MCF 10A (cell line): ENCODE results near the gene RPTOR. TPM values are rescaled to one million over a fixed set of nuclear protein-coding genes. Genes with fewer than 3 reads are reported as not detected.

Experiments used
- BruUV-seq: library from RNA; stranded (reverse); fragments of 400-500 nt; replicated peaks from 2 replicates; lab custom pipeline; 2021; lab: Mats Ljungman, UMichigan
- CTCF ChIA-PET: fragments of 300-600 bp; sonication (Branson Sonifier 250); formaldehyde crosslinking; extraction: SDS; loops from one replicate; lab custom pipeline; 2021; ENCODE audit warnings: antibody characterized with exemption, inconsistent platforms; lab: Yijun Ruan, JAX
- POLR2A ChIA-PET: fragments of 300-600, 350-650 bp; sonication (Branson Sonifier 250); formaldehyde crosslinking; extraction: SDS; loops from one replicate; lab custom pipeline; 2020; ENCODE audit warnings: antibody characterized with exemption, inconsistent platforms; lab: Yijun Ruan, JAX
- DNase-seq: peaks from one replicate; pipeline ENCODE4 v3.0.0-alpha.2; 2018; ENCODE audit not compliant: unreplicated experiment
- H3K27ac Mint-ChIP-seq: one replicate; pipeline ENCODE4 v1.8.0; 2022; ENCODE audit warnings: mild to moderate bottlenecking, low read depth, mixed read lengths; ENCODE audit not compliant: unreplicated experiment
- H3K27me3 Mint-ChIP-seq: one replicate; pipeline ENCODE4 v1.8.0; 2022; ENCODE audit warnings: mixed read lengths; ENCODE audit not compliant: insufficient read depth, unreplicated experiment
- H3K36me3 Mint-ChIP-seq: one replicate; pipeline ENCODE4 v1.8.0; 2022; ENCODE audit warnings: mild to moderate bottlenecking, moderate library complexity, mixed read lengths; ENCODE audit not compliant: insufficient read depth, unreplicated experiment
- H3K4me1 Mint-ChIP-seq: one replicate; pipeline ENCODE4 v1.8.0; 2022; ENCODE audit warnings: mixed read lengths; ENCODE audit not compliant: insufficient read depth, unreplicated experiment
- H3K4me3 Mint-ChIP-seq: one replicate; pipeline ENCODE4 v1.8.0; 2022; ENCODE audit warnings: mild to moderate bottlenecking, moderate library complexity, mixed read lengths; ENCODE audit not compliant: unreplicated experiment
- H3K9me3 Mint-ChIP-seq: one replicate; pipeline ENCODE4 v1.8.0; 2022; ENCODE audit warnings: mixed read lengths; ENCODE audit not compliant: unreplicated experiment
- CTCF ChIP-seq: fragments of 200-600 bp; IDR thresholded peaks from one replicate; pipeline ENCODE4 v1.8.0; 2022; ENCODE audit warnings: antibody characterized with exemption, mild to moderate bottlenecking; ENCODE audit not compliant: unreplicated experiment
- intact Hi-C: fragments of 100-400 bp; cut with micrococcal nuclease; formaldehyde crosslinking; loops from 2 replicates; pipeline ENCODE4 v1.14.1; 2022
- total RNA-seq: library from RNA; stranded (reverse); gene quantifications from 2 replicates; pipeline ENCODE4 v1.2.3, GENCODE V29; 2022

Gene RPTOR
- total RNA-seq, 1 experiment from 2014 or later = 41.3 TPM

- Mint-ChIP-seq H3K27me3 (no peaks in the 10 kb centered on the region), H3K36me3 (peaks cover 32% of the 10 kb centered on the region), H3K9me3 (no peaks in the 10 kb centered on the region), H3K4me3 (no peak overlapping the region), H3K27ac (no peak overlapping the region), H3K4me1 (peaks cover 20% of the 10 kb centered on the region)
- ChIA-PET CTCF (no interaction called here), POLR2A (interaction anchor here (1.0 kb wide), 1 partner anchor 16 kb away, joined by 3 read pairs; no protein-coding TSS in a partner anchor)
- no TSS peak for BruUV-seq
- DNase-seq = peak; percentile 23
- intact Hi-C loops = no loop called here
- TF ChIP-seq CTCF = no peak
These were observed 273.2 kb downstream of the RPTOR start for GRCh38 chr17:80817861-80818260.

- ChIA-PET CTCF (interaction anchor here (0.6 to 0.7 kb wide), 3 partner anchors 348 to 701 kb away, joined by 3 to 4 read pairs (median 3); no protein-coding TSS in a partner anchor), POLR2A (no interaction called here)
- Mint-ChIP-seq H3K36me3 (peaks cover 36% of the 10 kb centered on the region), H3K27me3 (no peaks in the 10 kb centered on the region), H3K4me3 (no peak overlapping the region), H3K9me3 (no peaks in the 10 kb centered on the region), H3K27ac (no peak overlapping the region), H3K4me1 (peaks cover 21% of the 10 kb centered on the region)
- no peak for DNase-seq
- no TSS peak for BruUV-seq
- TF ChIP-seq CTCF = no peak
- intact Hi-C loops = no loop called here
These were observed 274.2 kb downstream of the RPTOR start for GRCh38 chr17:80818871-80819270.

GRCh38 chr17:80819422-80820164, 275.0 kb downstream of the RPTOR start:
- H3K4me1 Mint-ChIP-seq = peaks cover 21% of the 10 kb centered on the region
- intact Hi-C loops = no loop called here
- DNase-seq = no peak

GRCh38 chr17:80820331-80820730, 275.7 kb downstream of the RPTOR start:
- CTCF ChIA-PET = no interaction called here
- BruUV-seq = no TSS peak
- Mint-ChIP-seq H3K4me3 (no peak overlapping the region), H3K9me3 (no peaks in the 10 kb centered on the region), H3K36me3 (peaks cover 33% of the 10 kb centered on the region), H3K4me1 (peaks cover 21% of the 10 kb centered on the region), H3K27me3 (no peaks in the 10 kb centered on the region), H3K27ac (no peak overlapping the region)
- POLR2A ChIA-PET = no interaction called here
- intact Hi-C loops = no loop called here
- no peak for DNase-seq
- TF ChIP-seq CTCF = no peak

More at GRCh38 chr17:80819422-80820164, 275.0 kb downstream of the RPTOR start:
- Mint-ChIP-seq H3K9me3 (no peaks in the 10 kb centered on the region), H3K27me3 (no peaks in the 10 kb centered on the region), H3K27ac (no peak overlapping the region), H3K4me3 (no peak overlapping the region), H3K36me3 (peaks cover 37% of the 10 kb centered on the region)
- POLR2A ChIA-PET = no interaction called here
- CTCF ChIA-PET = no interaction called here
- no TSS peak for BruUV-seq
- no peak for TF ChIP-seq CTCF
